Superior temporal gyrus (tissue), 1 donor: ENCODE data around the gene MYBBP1A.
"Not testable (repeated sequence)": the region's sequence is repeated elsewhere in the genome, so short reads cannot be mapped to it uniquely, and the experiment has no call there.

Source experiments
- DNase-seq: peaks from one replicate; pipeline ENCODE4 v3.0.0-alpha.2; 2016; ENCODE audit errors: extremely low spot score

Gene MYBBP1A

GRCh38 chr17:4554997-4555799 is at the start of gene MYBBP1A:
Gene MYBBP1A (minus strand): TSS chr17:4555384. CDS start chr17:4555324, 60 bp downstream.
- DNase-seq: peak; percentile 97

GRCh38 chr17:4604736-4605135 is 49.6 kb upstream of the MYBBP1A start:
- not testable (repeated sequence) for DNase-seq

GRCh38 chr17:4604111-4604644 is 49.0 kb upstream of the MYBBP1A start:
- no peak for DNase-seq

DNA sequence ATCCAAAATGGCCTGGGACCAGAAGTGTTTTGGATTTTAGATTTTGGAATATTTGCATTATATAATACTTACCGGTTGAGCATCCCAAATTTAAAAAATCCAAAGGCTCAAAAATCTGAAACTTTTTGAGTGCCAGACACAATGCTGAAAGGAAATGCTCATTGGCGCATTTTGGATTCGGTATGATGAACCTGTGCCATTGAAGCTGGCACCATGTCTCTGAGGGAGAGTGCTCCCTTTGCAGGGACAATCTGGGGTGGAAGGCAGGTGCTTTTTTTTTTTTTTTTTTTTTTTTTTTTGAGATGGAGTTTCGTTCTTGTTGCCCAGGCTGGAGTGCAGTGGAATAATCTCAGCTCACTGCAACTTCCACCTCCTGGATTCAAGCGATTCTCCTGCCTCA is 46.9 kb upstream of the MYBBP1A start:
- no peak for DNase-seq

GRCh38 chr17:4601326-4601725 is 46.1 kb upstream of the MYBBP1A start:
- no peak for DNase-seq

DNA sequence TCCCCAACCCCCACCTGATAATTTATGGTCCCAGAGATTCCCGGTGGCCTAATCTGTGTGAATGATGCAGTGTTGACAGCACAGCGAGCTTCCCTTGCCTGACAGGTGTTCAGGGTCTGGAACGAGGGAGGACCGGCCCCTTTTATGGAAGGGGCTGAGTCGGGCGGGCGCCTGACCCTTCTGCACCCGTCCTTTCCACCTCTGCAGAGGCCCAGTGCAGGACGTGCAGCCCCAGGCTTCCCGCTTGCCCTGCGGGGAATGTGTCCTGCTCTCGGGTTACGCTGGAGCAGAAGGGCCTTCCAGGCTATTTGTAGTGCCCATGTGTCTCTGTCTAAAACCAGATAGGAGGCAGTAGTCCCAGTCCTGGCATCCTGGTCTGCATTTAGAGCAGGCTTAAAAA is 45.4 kb upstream of the MYBBP1A start:
- DNase-seq: no peak

DNA sequence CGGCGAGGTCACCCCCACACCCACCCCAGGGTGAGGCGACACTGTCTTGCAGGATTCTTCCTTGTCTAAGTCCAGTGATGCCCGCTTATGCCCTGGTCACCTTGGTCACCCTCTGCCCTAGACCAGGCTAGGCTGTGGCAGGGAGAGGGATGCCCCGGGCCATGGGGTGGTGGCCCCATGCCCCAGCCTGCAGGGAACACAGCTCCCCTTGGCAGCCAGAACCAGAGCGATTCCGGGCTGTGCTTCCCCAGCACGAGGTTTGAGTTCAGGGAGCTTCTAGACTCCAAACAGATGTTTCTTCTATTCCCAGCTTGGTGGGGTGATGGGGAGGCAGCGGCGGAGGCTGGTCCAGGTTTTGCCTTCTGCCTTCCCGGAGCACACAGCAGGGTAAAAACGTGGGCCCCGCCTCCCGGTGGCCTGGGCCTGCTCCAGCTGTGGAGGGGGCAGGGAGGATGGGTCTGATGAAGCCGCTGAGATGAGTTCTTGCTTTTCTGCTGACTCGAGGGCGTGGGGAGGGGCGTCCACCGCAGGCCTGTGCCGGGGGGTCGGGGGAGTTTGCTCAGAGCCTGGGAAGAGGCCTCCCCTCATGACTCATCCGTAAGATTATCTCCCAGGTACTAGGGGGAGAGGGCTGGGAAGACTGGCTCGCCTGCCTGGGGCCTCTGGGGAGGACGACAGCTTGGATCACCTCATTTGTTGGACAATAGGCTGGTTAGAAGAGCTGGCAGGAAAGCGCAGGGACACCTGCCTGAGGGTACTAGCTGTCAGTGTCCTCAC is 44.5 kb upstream of the MYBBP1A start:
- DNase-seq: no peak

- DNase-seq: no peak
These were observed 43.8 kb upstream of the MYBBP1A start for GRCh38 chr17:4598776-4599504.

DNA sequence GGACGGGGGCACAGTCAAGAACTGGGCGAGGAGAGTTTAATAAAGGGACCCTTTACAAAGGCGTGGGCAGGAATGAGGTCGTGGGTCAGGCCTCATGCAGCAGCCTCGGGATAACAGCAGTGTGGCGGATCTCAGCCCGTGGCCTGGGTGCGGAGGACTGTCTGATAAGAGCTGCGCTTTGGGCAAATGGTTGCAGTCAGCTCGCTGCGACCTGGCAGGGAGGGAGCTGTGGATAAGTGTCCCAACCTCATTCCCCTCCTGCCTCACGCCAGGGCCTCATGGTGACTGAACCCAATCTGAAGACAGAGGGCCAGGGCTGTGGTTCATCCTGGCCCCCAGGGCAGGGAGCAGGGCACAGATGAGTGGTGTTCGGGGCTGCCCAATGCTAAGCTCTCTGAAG is 42.8 kb upstream of the MYBBP1A start:
- no peak for DNase-seq

GRCh38 chr17:4596636-4597380 is 41.6 kb upstream of the MYBBP1A start:
- no peak for DNase-seq

DNA sequence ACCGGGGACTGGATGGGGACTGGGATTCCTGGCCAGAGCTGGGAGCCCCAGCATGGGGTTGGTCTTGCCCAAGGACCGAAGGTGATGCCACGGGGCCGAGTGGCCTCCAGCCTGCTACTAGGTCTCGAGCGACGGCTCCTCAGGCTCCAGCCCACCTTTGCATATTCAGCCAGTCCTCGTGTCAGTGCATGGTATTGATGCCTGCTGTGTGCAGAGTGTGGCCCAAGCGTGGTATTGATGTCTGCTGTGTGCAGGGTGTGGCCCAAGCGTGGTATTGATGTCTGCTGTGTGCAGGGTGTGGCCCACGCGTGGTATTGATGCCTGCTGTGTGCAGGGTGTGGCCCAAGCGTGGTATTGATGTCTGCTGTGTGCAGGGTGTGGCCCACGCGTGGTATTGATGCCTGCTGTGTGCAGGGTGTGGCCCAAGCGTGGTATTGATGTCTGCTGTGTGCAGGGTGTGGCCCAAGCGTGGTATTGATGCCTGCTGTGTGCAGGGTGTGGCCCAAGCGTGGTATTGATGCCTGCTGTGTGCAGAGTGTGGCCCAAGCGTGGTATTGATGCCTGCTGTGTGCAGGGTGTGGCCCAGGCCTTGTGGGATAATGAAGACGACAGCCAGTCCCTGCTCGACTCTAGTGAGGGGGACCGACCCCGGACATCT is 40.6 kb upstream of the MYBBP1A start:
- DNase-seq: not testable (repeated sequence)

DNA sequence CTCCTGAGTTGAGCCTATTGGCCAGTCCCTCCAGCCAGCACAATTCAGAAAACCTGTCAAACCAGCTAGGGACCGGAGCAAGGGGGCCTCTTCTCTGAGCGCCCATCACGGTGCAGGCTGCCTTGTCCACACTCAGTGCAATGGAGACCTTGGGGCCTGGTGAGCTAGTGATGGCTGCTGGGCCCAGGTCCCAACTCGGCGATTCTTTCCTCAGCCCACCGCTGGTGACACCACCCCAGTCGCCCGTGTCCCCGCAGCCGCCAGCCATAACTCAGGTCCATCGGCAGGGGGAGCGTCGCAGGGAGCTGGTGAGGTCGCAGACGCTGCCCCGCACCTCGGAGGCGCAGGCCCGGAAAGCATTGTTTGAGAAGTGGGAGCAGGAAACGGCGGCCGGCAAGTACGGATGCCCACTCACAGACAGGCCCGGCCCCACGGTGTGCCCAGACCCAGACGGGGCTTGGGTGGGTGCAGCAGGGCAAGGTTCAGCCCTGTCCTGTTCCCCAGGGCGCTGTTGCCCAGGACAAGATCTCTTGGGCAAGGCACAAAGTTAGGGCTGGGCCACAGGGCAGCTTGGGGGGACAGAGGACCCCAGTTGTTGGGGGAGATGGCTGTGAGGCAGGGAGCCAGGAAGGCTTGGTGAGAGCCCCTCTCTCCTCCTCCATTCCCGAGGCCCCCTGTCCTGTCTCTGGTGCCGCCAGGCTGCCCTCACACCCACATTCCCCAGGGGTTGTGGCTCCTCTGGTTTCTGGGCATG is 39.9 kb upstream of the MYBBP1A start:
- DNase-seq: no peak

GRCh38 chr17:4594406-4594805 is 39.2 kb upstream of the MYBBP1A start:
- no peak for DNase-seq

DNA sequence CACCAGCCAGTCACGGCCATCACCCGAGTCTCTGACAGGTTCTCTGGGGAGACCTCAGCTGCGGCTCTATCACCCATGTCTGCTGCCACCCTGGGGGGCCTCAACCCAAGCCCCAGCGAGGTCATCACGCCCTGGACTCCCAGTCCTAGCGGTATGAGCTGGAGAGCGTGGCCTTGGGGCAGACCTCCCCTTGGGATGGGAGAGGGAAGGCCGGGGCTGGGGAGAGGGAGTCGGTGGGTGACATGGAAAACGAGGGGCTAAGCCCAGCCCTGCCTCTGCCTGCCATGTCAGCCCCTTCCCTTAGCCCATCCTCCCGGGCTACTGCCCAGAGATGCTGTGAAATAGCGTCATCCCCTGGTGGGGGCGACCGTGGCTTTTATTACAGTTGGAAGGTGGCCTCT is 37.8 kb upstream of the MYBBP1A start:
- DNase-seq: no peak

- no peak for DNase-seq
These were observed 37.2 kb upstream of the MYBBP1A start for GRCh38 chr17:4592240-4593005.

- DNase-seq: no peak
These were observed 36.3 kb upstream of the MYBBP1A start for GRCh38 chr17:4591529-4591928.

GRCh38 chr17:4590981-4591453 is 35.8 kb upstream of the MYBBP1A start:
- no peak for DNase-seq

DNA sequence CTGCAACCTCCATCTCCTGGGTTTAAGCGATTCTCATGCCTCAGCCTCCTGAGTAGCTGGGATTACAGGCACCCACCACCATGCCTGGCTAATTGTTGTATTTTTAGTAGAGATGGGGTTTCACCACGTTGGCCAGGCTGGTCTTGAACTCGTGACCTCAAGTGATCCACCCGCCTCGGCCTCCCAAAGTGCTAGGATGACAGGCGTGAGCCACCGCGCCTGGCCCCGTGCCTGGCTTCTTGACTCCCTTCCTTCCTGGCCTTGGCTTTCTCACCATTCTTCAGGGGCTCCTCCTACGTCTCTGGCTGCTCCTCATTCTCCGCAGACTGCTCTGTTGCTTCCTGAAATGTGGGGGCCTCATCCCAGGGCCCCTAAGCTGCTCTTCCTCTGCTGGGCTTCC is 34.9 kb upstream of the MYBBP1A start:
- not testable (repeated sequence) for DNase-seq
